Natural killer cell treated with Interleukin-12 subunit alpha and Interleukin-12 subunit beta and Interleukin-15 and Interleukin-18, amount 100 ng/mL, for 72 hours (primary cell): ENCODE results near the gene CD63. TPM values are rescaled to one million over a fixed set of nuclear protein-coding genes. Genes with fewer than 3 reads are reported as not detected.

Experiments
- ATAC-seq, 2 donors: fragments of 150-1000 bp; cut with Tn5 transposase in 1 of 2; sonication (Bioruptor Pico), chemical (Tn5 transposase) in 1 of 2; 2 replicates each; pipeline ENCODE4 v1.10.0; 2021
- DNase-seq: peaks from one replicate; pipeline ENCODE4 v3.0.0; 2022; ENCODE audit warnings: low spot score
- H3K27ac Mint-ChIP-seq, 2 donors: 1 replicate in 1 of 2; 2 replicates in 1 of 2; pipeline ENCODE4 v1.8.0; 2022; ENCODE audit warnings: mixed read lengths in 2 of 2, mild to moderate bottlenecking in 1 of 2, moderate library complexity in 1 of 2
- H3K27me3 Mint-ChIP-seq, 2 donors: 1 replicate in 1 of 2; 2 replicates in 1 of 2; pipeline ENCODE4 v1.8.0; 2022; ENCODE audit warnings: mixed read lengths in 2 of 2
- H3K36me3 Mint-ChIP-seq: one replicate; pipeline ENCODE4 v1.8.0; 2022; ENCODE audit warnings: mixed read lengths
- H3K4me1 Mint-ChIP-seq, 2 donors: 1 replicate in 1 of 2; 2 replicates in 1 of 2; pipeline ENCODE4 v1.8.0; 2022; ENCODE audit warnings: low read depth in 2 of 2, mixed read lengths in 2 of 2, mild to moderate bottlenecking in 1 of 2
- H3K4me3 Mint-ChIP-seq: one replicate; pipeline ENCODE4 v1.8.0; 2022; ENCODE audit warnings: mixed read lengths
- H3K9me3 Mint-ChIP-seq: 2 replicates; pipeline ENCODE4 v1.8.0; 2022; ENCODE audit warnings: mixed read lengths
- total RNA-seq, 2 donors: library from RNA; stranded (reverse); gene quantifications; one replicate each; pipeline ENCODE4 v1.2.3, GENCODE V29; 2022

The CD63 gene
- total RNA-seq, 2 donors from 2014 or later = 263 to 327 TPM

- no peaks in the 10 kb centered on the region for H3K9me3 Mint-ChIP-seq
- H3K36me3 Mint-ChIP-seq = no peaks in the 10 kb centered on the region
- H3K27me3 Mint-ChIP-seq = peaks cover 22 to 36% of the 10 kb centered on the region in 2 donors
- ATAC-seq (no peak), DNase-seq (no peak)
- no peak overlapping the region for H3K27ac Mint-ChIP-seq
- no peak overlapping the region for H3K4me3 Mint-ChIP-seq
- H3K4me1 Mint-ChIP-seq = peaks cover 29% of the 10 kb centered on the region in 2 donors
Observed at GRCh38 chr12:55711786-55712553, 16.8 kb downstream of the CD63 start.

- DNase-seq (no peak), ATAC-seq (no peak)
- no peaks in the 10 kb centered on the region for H3K9me3 Mint-ChIP-seq
- peak overlapping the region; percentile 80 for H3K4me3 Mint-ChIP-seq
- peak overlapping the region in 1 of 2 donors; percentile 9 for H3K27ac Mint-ChIP-seq
- peaks cover 26 to 40% of the 10 kb centered on the region in 2 donors for H3K27me3 Mint-ChIP-seq
- H3K4me1 Mint-ChIP-seq = peaks cover 19 to 22% of the 10 kb centered on the region in 2 donors
- no peaks in the 10 kb centered on the region for H3K36me3 Mint-ChIP-seq
Observed at GRCh38 chr12:55708695-55709233, 20.0 kb downstream of the CD63 start.

GRCh38 chr12:55707841-55708694, 20.7 kb downstream of the CD63 start, which contains the start of gene ITGA7:
ITGA7 (minus strand) TSS chr12:55707904; CDS start chr12:55707682, 222 bp downstream.
- H3K4me1 Mint-ChIP-seq = peaks cover 19 to 22% of the 10 kb centered on the region in 2 donors
- no peaks in the 10 kb centered on the region for H3K36me3 Mint-ChIP-seq
- no peaks in the 10 kb centered on the region for H3K9me3 Mint-ChIP-seq
- peak within 1 kb of the TSS in 1 of 2 donors; percentile 43 for H3K27ac Mint-ChIP-seq
- ATAC-seq (peak; percentile 83 to 87), DNase-seq (peak; percentile 78)
- peaks cover 26 to 40% of the 10 kb centered on the region in 2 donors for H3K27me3 Mint-ChIP-seq
- H3K4me3 Mint-ChIP-seq = peak within 1 kb of the TSS; percentile 80

- no peak for DNase-seq
- peak overlapping the region; percentile 80 for H3K4me3 Mint-ChIP-seq
- H3K9me3 Mint-ChIP-seq = no peaks in the 10 kb centered on the region
- H3K36me3 Mint-ChIP-seq = no peaks in the 10 kb centered on the region
- peak overlapping the region in 1 of 2 donors; percentile 43 for H3K27ac Mint-ChIP-seq
- peaks cover 19 to 22% of the 10 kb centered on the region in 2 donors for H3K4me1 Mint-ChIP-seq
- ATAC-seq = peak; percentile 51 to 64
- peaks cover 26 to 39% of the 10 kb centered on the region in 2 donors for H3K27me3 Mint-ChIP-seq
Observed at GRCh38 chr12:55707219-55707671, 21.6 kb downstream of the CD63 start.

- Mint-ChIP-seq H3K27me3 (peaks cover 24 to 33% of the 10 kb centered on the region in 2 donors), H3K27ac (peak overlapping the region in 1 of 2 donors; percentile 43), H3K4me1 (peaks cover 19 to 22% of the 10 kb centered on the region in 2 donors), H3K9me3 (no peaks in the 10 kb centered on the region), H3K36me3 (no peaks in the 10 kb centered on the region), H3K4me3 (peak overlapping the region; percentile 80)
- DNase-seq (peak; percentile 6), ATAC-seq (no peak)
Observed at GRCh38 chr12:55706568-55707218, 22.1 kb downstream of the CD63 start.

GRCh38 chr12:55705782-55706402, 22.9 kb downstream of the CD63 start:
- ATAC-seq (no peak), DNase-seq (peak; percentile 44)
- Mint-ChIP-seq H3K9me3 (no peaks in the 10 kb centered on the region), H3K27me3 (peaks cover 24 to 32% of the 10 kb centered on the region in 2 donors), H3K36me3 (no peaks in the 10 kb centered on the region), H3K4me1 (peaks cover 19 to 22% of the 10 kb centered on the region in 2 donors), H3K27ac (no peak overlapping the region), H3K4me3 (no peak overlapping the region)

GRCh38 chr12:55704824-55705718, 23.7 kb downstream of the CD63 start:
- H3K4me3 Mint-ChIP-seq = no peak overlapping the region
- H3K27me3 Mint-ChIP-seq = peaks cover 24 to 30% of the 10 kb centered on the region in 2 donors
- ATAC-seq (no peak), DNase-seq (no peak)
- no peak overlapping the region for H3K27ac Mint-ChIP-seq
- H3K4me1 Mint-ChIP-seq = peaks cover 19 to 22% of the 10 kb centered on the region in 2 donors
- no peaks in the 10 kb centered on the region for H3K9me3 Mint-ChIP-seq
- no peaks in the 10 kb centered on the region for H3K36me3 Mint-ChIP-seq

GRCh38 chr12:55703901-55704761, 24.7 kb downstream of the CD63 start:
- ATAC-seq (no peak), DNase-seq (no peak)
- Mint-ChIP-seq H3K4me1 (peaks cover 17 to 20% of the 10 kb centered on the region in 2 donors), H3K27me3 (peaks cover 17 to 21% of the 10 kb centered on the region in 2 donors), H3K27ac (no peak overlapping the region), H3K9me3 (no peaks in the 10 kb centered on the region), H3K4me3 (no peak overlapping the region), H3K36me3 (no peaks in the 10 kb centered on the region)

GRCh38 chr12:55703288-55703687, 25.5 kb downstream of the CD63 start:
- Mint-ChIP-seq H3K27ac (no peak overlapping the region), H3K36me3 (no peaks in the 10 kb centered on the region), H3K4me1 (peaks cover 10 to 11% of the 10 kb centered on the region in 2 donors), H3K9me3 (no peaks in the 10 kb centered on the region), H3K4me3 (no peak overlapping the region), H3K27me3 (peaks cover 11 to 13% of the 10 kb centered on the region in 2 donors)
- no peak for DNase-seq
- ATAC-seq = no peak

GRCh38 chr12:55702861-55703260, 25.9 kb downstream of the CD63 start:
- Mint-ChIP-seq H3K27me3 (peaks cover 6 to 8% of the 10 kb centered on the region in 2 donors), H3K4me3 (no peak overlapping the region), H3K36me3 (no peaks in the 10 kb centered on the region), H3K27ac (no peak overlapping the region), H3K4me1 (peaks cover 6 to 7% of the 10 kb centered on the region in 2 donors), H3K9me3 (no peaks in the 10 kb centered on the region)
- ATAC-seq (no peak), DNase-seq (no peak)

GRCh38 chr12:55700255-55701018, 28.4 kb downstream of the CD63 start:
- no peak for ATAC-seq
- no peaks in the 10 kb centered on the region for H3K36me3 Mint-ChIP-seq
- DNase-seq = no peak
- no peaks in the 10 kb centered on the region for H3K4me1 Mint-ChIP-seq
- peaks cover 0 to 5% of the 10 kb centered on the region in 2 donors for H3K27me3 Mint-ChIP-seq
- H3K9me3 Mint-ChIP-seq = no peaks in the 10 kb centered on the region
- H3K27ac Mint-ChIP-seq = no peak overlapping the region
- no peak overlapping the region for H3K4me3 Mint-ChIP-seq
